OCI-LY3 (cell line): ENCODE data around the gene MICALL2.

Experiments
- CTCF ChIP-seq: fragments of 200-600, 300-600 bp; sonication (generic); IDR thresholded peaks from 2 replicates; pipeline ENCODE4 v1.5.1; 2014; ENCODE audit warnings: antibody characterized with exemption, low read length, low read depth
- EZH2phosphoT487 ChIP-seq: fragments of 200-600 bp; shearing (Covaris generic); IDR thresholded peaks from 2 replicates; pipeline ENCODE4 v1.6.1; 2018; ENCODE audit warnings: antibody characterized with exemption, mixed run types, low read depth

- TF ChIP-seq CTCF (no peak), EZH2phosphoT487 (no peak)
Measured at GRCh38 chr7:1408466-1408865, 50.8 kb downstream of the MICALL2 start.
